Stimulated activated CD8-positive, alpha-beta memory T cell treated with anti-CD3 and anti-CD28 coated beads, Interleukin-12 subunit alpha, Interleukin-12 subunit beta, amount 100 ng/mL, for 24 hours (primary cell): ENCODE results near the gene RASA1.
"Not testable (repeated sequence)": the region's sequence is repeated elsewhere in the genome, so short reads cannot be mapped to it uniquely, and the experiment has no call there.

Source experiments
- DNase-seq: peaks from one replicate; pipeline ENCODE4 v3.0.0-alpha.2; 2020; ENCODE audit errors: extremely low read depth

RASA1 gene

DNA sequence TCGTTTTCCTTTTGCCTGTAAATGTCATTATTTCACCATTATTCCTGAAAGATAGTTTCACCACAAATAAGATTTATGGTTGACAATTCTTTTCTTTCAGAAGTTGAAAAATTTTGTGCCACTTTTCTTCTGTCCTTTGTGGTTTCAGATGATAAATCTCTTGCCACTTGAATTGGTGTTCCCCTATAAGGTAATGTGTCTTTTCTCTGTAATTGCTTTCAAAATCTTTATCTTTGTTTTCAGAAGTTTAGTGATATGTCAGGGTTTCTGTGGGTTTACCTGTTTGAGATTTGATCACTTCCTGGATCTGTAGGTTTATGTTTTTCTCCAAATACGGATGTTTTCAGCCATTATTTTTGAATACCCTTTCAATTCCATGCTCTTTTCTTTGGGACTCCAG is 14.6 kb downstream of the RASA1 start:
- DNase-seq, result no peak

GRCh38 chr5:87287266-87287665 is 19.6 kb downstream of the RASA1 start:
- not testable (repeated sequence) for DNase-seq

DNA sequence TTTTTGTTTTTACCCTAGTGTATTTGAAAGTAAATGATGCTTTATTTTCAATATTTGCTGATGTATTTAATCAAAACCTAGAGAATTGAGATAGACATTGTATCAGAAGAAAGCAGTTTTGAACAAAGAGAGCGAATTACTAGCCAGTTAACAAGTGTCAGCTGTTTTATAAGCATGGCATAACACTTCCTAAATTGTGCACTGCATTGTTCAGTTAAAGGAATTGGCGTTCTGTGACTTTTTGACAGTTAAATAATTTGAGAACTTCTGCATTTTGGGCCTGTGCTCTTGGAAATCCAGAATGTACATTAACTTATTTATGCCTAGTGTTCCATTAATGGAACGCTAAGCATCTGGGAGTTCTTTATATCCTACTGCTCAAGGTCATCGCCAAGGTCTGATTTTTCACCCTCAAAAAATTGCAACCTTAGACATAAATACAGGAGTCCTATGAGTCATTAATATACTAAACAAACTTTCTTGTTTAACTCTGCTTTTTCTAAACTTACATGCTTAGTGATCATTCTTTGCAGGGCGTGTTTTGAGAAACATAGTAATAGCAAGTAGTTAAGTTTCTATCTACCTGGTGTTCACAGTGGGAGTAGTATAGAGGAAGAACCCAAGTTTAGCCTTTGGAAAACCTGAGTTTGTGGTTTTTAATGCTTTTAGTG is 31.1 kb downstream of the RASA1 start:
- DNase-seq, result no peak

- DNase-seq, result no peak
Observed at GRCh38 chr5:87300176-87300575, 32.5 kb downstream of the RASA1 start.

- DNase-seq, result peak; percentile 19
Observed at GRCh38 chr5:87300744-87301143, 33.1 kb downstream of the RASA1 start.

- DNase-seq, result no peak
Observed at GRCh38 chr5:87302061-87302460, 34.4 kb downstream of the RASA1 start.

DNA sequence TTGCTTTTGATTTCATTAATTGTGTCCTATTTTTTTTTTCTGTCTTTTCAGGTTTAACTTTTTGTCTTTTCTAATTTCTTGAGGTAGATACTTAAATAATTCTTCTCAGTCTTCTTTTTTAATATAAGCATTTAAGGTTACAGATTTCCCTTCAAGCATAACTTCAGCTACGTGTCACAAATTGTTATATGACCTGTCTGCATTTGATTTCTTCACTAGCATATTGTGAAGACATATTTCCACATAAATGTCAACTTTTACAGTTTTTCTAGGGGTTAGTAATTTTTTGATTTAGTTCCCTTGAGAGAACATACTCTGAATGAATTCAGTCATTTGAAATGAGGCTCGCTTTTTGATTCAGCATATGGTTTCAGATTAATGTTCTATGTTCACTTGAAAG is 35.6 kb downstream of the RASA1 start:
- no peak for DNase-seq

GRCh38 chr5:87306090-87306489 is 38.4 kb downstream of the RASA1 start:
- not testable (repeated sequence) for DNase-seq

DNA sequence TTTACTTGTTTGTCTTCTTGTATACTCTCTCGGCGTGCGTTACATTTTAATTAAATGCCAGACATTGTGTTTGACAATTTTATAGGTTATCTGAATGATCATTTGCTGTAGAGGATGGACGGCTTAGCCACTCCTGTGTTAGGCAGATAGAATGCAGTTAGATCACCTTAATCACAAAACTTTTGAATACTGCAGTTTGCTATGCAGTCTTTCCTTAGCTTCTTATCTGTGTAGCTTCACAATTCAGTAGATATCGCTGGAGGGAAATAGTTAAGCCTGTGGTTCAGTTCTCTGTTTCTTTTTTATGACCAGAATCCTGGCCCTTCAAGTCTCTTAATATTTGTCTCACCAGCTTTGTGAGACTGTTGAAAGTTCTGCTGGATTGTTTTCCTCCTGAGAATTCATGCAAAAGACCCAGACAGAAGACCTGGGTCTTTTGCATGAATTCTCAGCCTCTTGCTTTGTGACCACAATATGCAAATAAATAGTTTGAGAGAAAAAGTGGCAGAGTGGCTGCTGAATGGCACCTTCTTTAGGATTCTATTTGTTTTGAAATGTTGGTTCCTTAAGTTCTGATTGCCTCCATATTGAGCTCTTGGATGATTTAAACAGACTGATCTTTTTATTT is 40.2 kb downstream of the RASA1 start:
- no peak for DNase-seq

DNA sequence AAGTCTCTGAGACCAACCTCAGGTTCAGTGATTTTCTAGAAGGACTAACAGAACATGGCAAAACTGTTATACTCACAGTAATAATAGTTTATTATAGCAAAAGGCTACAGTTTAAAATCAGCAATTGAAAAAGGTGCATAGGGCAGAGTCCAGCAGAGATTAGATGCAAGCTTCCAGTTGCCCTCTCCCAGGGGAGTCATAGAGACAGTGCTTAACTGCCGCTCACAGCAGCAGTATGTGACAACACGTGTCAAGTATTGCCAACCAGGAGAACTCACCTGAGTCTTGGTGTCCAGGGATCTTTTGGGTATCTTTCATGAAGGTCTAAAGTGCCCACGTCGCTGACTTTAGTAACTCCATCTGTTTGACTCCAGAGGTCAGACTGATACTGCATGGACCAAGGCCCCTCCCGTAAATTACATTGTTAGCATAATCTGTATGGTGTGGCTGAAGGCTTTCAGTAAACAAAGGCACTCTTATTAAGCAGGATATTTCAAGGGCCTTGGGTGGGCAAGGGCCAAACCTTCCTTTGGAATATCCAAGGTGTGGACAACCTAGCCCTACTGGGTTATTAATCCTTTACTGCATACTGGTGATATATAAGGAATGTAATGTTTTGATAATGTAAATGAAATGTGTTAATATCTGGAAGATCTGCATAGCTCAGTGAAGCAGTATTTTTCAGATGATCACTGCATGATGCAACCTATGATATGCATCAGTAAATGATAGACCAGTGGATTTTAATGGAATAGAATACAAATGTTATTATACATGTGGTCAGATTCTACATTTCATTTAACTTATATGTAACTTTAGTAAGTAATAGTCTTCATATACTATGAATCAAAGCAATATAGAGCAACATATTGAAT is 44.0 kb downstream of the RASA1 start:
- DNase-seq, result no peak

- DNase-seq, result no peak
Observed at GRCh38 chr5:87313216-87313615, 45.5 kb downstream of the RASA1 start.

GRCh38 chr5:87319469-87319868 is 51.8 kb downstream of the RASA1 start:
- DNase-seq, result no peak

DNA sequence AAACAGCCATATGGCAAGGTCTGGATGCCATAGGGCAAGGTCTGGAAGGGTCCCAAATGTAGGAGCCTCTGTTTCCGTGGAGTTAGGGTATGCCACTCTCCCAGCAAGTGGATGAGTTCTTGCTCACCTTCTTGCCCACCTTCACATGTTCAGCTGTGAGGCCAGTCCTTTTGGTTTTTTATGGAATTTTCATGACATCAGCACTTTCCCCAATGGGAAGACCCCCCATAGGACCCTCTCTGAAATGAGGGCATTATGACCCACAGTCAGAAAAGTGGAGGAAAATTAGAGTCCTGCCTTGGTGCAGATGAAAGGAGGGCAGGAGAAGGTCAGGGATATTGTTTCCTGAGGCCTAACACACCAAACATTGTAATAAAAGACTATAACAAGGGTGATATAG is 53.9 kb downstream of the RASA1 start:
- DNase-seq, result no peak

- no peak for DNase-seq
Observed at GRCh38 chr5:87322381-87322780, 54.7 kb downstream of the RASA1 start.

DNA sequence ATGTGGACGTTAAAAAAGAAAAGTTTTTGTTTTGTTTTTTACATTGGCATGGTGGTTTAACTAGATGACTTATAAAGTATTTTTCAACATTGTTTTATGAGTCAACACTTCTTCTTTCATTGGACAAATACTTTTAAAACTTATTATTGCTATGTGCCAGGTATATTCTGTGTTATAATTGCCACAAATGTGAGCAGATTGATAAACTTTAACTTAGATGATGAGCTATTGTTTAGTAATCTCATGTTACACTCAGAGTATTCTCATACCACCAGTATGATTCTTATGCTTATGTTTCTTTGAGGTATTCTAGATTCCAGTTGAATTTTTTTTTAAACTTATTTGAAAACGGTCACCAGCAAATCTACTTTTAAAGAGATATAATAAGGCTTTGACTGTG is 60.3 kb downstream of the RASA1 start:
- no peak for DNase-seq

GRCh38 chr5:87329114-87329513 is 61.4 kb downstream of the RASA1 start:
- DNase-seq, result no peak

- no peak for DNase-seq
Observed at GRCh38 chr5:87339986-87340385, 72.3 kb downstream of the RASA1 start.

- DNase-seq, result no peak
Observed at GRCh38 chr5:87340716-87341115, 73.0 kb downstream of the RASA1 start.

DNA sequence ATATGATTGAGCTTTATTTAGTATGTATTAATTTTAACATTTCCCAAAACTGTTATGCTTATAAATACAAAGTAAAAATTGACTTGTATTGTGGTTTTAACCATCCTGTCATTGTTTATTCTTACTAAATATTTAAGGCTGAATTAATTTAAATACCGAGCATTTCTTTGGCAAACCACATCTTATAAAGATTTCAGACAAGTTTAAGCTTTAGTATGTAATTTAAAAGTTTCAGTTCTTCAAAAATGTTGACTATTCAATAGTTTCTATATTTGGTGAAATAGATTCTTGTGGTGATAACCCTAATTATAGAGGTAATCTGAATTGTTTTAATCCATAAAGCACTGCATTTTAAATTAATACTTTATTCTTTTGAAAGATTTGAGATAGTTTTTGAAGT is 79.6 kb downstream of the RASA1 start:
- no peak for DNase-seq

GRCh38 chr5:87347841-87348240 is 80.2 kb downstream of the RASA1 start:
- no peak for DNase-seq

- no peak for DNase-seq
Observed at GRCh38 chr5:87354496-87354895, 86.8 kb downstream of the RASA1 start.

DNA sequence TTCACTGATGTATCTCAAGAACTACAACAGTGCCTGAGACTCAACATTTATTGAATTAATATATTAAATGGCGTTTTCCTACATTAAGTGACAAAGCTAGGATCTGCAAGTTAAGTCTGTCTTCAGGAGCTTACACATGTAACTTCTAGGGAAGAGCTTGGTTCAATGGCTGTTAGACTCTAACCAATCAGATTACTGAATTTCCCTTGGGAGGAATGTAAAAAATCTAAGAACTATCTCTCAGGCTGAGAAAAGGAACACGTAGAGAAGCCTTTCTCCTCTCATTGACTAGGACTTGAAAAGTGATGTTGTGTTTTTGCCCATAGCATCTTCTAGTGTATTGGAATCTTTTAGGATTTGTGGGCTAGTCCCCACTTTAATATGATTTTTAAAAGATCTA is 91.4 kb downstream of the RASA1 start:
- no peak for DNase-seq

DNA sequence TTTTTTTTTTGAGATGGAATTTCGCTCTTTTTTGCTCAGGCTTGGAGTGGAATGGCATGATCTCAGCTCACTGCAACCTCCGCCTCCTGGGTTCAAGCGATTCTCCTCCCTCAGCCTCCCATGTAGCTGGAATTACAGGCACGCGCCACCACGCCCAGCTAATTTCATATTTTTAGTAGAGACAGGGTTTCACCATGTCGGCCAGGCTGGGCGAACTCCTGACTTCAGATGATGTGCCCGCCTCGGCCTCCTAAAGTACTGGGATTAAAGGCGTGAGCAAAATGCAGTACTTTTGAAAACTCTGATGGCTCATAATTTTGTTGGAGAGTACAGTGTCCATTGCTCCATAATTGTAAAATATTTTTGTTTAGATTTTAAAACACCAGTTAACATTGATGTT is 92.4 kb downstream of the RASA1 start:
- no peak for DNase-seq
